Fibroblast of skin of left biceps (primary cell): ENCODE data around the gene OMP.

Experiments used
- DNase-seq, 2 experiments: peaks; one replicate each; pipeline ENCODE4 v3.0.0-alpha.2; 2013; ENCODE audit warnings: low read depth in 2 of 2

OMP gene

DNA sequence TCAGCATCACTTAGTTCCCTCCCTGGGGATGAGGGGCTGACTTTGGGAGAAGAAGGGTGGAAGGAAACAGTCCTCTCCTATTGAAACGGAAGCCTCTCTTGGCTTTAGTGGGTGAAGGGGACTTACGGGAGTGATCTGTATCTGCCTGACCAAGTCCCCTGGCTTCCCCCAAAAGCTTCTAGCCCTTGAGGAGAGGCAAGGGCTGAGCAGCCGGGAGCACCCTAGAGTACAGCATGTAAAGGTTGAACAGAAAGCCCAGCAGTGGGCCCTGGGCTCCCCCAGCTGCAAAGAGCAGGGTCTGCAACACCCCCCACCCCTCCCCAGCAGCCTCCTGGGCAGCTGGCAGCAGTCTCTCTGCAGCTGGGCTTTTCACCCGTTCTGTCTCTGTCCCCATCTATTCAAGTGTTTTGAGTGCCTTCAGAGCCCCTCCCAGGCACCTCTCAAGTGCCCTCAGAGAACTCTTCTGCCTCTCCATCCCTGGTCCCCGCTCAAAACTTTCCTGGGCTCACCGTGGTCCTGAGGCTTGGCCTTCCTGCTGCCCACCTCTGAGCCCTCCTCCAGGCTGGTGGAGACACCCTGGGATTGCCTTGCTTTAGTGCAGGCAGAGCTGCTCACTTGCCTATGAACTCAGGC lies 33.2 kb upstream of the OMP start:
- no peak for DNase-seq

DNA sequence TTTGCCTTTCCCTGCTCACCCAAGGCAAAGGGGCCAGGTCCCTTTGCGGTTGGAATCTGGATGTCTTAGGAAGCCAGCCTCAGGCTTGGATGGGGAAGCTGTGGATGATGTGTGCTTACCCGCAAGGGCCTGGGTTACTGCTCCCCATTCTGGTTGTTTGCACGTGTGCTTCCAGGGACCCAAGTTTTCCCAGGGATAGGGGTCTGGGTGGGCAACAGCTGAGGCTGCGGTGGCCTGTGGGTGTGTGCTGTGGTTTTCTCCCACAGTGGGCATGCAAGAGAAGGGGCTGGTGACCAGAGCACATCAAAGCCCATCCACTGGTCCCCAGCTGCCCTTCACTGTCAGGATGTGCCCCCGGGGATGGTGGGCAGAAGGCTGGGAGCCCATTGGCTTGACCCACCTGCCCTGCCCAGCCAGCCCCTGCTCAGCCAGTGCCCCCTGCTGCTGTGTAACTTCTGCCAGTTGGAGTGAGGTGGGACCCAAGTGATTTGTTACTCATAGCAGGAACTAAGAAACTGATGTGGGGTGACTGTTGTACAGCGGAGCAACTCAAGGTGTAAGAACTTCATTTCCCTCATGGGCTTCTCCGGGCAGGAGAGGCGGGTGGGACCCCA lies 32.6 kb upstream of the OMP start:
- no peak for DNase-seq

DNA sequence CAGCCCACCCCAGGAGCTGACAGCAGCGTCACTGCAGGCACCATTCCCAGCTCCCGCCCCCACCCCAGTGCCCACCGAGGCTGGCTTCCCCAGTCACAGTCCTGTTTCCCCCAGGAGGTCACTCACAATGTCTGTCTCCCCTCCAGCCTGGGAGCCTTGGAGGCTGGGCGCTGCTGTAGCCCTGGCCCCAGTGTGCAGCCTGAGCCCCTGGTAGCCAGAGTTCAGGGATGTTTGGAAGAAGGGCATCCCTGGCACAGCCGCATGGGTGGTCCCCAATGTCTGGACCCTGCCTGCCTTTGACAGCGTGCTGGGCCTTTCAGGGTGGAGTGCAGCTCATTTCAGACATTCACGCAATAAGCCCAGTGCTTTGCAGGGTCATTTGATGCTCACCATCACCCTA lies 31.6 kb upstream of the OMP start:
- no peak for DNase-seq

DNA sequence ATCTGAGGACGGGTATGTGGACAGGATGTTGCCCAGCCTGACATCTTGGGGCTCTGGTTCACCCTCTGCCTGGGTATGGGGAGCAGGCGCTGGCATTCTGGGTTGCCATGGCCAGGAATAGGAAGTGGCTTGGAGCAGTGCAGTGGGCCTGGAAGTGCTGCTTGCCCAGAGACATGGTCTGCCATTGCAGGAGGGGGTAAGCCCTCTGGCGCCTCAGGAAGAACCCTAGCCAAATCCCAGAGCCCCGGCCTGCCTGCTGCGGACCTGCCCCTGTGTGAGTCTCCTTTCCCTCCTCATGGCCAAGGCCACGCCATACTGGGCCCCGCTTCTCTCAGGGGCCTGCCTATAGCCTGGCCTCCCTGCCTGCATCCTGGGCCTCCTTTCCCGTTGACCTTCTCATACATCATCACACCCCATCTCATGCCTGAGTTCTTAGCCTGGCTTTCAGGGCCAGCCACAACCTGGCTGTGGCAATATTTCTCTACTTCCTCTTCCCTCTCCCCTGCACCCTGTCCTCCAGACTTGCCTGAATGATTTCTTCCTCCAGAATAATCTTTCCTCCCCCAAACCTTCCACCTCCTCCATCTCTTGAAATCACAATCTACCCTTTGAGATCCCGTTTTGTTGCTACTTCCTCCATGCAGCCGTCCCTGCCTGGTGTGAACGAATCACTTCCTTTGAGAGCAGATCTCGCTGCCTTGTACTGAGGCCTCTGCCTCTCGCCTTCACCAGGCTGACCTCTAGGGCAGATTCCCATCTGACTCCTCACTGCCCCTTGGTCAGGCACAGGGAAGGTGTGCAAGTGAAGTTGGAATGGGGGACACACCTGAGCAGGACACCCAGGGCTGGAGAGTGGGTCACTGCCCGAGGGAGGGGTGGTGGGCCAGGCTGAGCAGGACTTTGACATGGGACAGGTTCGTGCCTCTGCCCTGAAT lies 30.7 kb upstream of the OMP start:
- no peak for DNase-seq

DNA sequence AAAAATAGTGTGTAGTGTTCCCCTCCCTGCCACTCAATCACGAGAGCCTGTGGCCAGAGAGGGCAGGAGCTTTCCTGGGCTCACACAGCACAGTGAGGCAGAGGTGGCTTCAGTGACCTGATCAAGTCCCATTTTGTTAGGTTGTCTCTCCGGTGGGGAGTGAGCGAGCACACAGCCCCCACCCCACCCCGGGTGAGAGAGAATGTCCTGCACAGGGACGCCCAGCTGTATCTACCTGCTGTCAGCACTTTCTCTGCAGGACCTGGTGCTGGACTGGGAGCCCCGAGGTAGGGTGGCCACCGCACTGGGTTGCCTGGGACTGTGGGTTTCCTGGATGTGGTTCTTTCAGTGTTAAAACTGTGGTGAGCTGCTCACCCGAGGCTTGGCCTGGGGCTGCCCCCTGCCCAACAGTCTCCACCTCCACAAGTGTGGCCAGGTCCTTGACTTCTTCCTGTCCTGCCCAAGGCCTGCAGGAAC lies 29.8 kb upstream of the OMP start:
- no peak for DNase-seq

DNA sequence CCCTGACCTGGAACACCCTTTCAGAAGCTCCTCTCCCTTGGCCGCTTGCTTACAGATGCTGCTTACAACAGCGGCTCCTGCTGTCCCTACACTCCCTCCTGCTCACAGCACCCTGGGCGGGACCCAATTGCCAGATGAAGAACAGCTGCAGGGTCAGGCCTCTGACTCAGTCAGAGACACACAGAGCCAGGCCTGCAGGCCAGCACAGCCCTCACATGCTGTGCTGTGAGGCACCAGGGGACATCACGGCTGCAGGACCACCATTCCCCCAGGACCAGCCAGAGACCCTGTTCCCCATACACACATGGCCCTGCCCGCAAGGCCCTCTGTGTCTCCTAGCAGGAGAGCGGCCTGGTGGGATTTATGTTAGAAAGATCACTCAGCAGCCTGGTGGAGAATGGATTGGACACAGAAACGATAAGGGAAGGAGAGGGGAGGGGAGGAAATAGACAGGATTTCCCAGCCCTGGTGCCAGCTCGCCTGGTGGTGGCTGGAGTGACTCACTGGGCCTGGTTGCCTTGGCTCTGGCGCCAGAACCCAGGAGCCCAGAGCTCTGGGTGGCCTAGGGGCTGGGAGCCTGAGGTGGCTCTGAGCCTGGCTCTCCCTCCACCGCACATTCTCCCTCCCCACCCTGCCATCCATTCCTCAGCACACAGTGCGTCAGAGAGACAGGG lies 29.2 kb upstream of the OMP start:
- peak; percentile 65 to 68 for DNase-seq

DNA sequence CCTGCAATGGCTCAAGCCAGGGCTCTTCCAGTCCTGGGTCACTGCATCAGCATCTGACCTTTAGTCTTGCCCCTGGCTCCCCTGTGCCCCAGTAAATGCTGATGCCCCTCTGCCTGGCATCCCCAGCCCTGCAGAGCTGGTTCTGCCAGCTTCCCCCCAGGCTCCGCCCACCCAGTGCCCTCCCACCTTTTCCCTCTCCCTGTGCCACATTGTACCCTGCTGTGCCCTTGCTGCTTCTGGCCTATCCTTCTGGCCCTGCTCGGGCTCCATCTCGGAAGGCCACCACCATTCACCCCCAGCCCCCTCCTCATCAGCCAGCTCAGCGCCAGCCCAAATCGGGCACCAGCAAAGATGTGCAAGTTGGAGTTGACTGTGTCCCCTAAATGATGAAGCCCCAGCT lies 28.4 kb upstream of the OMP start:
- no peak for DNase-seq

DNA sequence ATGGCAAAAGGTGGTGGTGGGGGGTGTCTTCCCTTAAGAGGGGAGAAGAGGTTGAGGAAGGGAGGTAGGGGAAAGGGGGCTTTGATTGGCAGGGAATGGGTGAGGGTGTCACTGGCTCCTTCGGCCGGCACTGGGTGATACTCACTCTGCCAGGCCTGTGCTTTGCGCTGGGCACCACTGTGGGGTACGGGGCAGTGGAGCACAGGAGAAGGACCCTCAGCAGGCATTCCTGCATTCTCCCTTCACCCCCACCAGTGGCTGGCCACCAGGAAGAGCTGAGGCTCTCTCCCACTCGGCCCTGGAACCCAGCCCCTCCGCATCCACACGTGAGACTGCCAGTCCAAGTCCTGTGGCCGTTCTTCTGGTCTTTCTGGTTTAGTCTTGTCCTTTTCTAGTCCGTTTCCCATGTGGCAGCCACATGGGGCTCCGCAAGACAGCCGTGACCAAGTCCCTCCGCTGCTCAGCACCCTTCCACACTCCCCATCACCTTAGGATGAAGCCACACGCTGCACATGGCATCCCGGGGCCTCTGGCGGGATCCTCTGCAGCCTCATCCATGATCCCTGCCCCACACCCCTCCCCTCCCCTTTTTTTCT lies 27.9 kb upstream of the OMP start:
- no peak for DNase-seq

DNA sequence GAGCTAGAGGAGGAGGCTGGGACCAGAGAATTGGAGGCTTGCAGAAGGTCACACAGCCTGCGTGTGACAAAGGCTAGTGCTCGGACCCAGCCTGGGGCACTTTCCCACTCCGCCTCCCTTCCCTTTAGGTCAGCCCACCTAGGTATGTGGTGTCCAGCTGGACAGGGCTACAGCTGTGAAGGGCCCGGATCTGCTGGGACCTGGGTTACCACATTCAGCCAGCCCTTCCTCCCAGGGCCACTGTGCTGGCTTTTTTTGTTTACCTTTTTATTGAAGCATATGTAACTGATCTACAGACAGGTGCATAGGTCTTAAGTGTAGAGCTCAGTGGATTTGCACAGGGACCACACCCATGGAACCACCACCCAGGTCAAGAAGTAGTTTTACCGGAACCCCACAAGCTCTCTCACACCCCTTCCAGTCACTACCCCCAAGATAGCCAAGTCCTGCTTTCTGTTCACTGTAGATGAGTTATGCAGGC lies 27.2 kb upstream of the OMP start:
- no peak for DNase-seq

DNA sequence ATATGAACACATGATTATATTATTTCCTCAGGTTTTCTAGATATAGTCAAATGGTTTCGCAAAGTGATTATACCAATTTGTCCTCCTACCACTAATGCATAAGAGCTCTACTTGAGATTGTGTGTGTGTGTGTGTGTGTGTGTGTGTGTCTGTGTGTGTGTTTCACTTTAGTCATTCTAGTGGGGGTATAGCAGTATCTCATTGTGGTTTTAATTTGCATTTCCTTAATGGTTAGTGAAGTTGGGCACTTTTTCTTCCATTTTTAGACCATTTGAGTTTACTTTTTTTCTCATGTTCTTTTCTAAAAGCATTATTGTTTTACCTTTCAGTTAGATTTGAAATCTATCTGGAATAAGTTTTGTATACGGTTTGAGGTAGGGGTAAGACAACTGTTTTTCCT lies 23.0 kb upstream of the OMP start:
- DNase-seq: no peak

DNA sequence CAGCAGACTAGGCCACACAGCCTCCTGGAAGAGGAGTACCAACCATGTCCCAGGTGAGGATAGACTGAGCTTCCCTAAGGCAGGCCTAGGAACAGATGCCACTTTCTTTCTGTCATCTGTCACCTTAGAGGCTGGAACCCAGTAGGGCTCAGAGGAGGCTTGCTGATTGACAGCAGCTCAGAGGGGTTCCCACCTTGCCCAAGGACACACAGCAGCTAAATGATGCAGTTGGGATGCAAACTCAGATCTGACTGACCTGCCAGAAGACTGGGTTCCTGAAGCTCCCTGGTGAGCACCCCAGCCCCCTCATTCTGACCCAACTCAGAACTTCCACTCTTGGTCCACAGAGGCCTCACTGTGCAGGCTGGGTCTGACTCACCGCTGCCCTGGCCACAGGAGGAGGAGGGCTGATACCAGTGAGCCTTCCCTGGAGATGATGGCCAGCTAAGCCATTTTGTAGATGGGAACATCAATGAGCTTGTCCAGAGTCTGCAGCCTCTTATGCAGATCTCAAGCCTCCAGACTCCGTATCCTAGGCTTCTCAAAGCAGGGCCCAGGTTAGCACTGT lies 21.9 kb upstream of the OMP start:
- DNase-seq: no peak

DNA sequence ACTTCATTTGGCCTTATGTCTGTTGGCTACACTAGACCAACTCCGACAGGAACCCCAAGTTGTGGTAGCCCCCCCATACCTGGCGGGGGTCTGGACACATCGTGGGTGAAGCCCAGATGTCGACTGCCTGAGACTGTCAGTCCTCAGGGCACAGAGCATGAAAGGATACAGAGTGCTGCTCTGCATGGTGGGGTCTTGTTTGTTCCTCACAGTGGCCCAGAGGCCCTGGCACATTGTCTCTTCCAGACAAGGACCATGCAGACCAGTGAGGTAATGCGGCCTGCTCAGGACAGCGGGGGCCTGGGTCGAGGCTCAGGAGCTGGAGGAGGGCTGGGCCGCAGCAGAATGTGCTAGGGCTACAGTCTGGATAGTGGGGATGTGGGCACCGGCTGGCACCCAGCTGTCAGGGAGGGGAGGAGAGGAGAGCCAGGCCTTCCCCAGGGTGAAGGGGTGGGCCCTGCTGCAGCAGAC lies 21.2 kb upstream of the OMP start:
- DNase-seq: no peak

DNA sequence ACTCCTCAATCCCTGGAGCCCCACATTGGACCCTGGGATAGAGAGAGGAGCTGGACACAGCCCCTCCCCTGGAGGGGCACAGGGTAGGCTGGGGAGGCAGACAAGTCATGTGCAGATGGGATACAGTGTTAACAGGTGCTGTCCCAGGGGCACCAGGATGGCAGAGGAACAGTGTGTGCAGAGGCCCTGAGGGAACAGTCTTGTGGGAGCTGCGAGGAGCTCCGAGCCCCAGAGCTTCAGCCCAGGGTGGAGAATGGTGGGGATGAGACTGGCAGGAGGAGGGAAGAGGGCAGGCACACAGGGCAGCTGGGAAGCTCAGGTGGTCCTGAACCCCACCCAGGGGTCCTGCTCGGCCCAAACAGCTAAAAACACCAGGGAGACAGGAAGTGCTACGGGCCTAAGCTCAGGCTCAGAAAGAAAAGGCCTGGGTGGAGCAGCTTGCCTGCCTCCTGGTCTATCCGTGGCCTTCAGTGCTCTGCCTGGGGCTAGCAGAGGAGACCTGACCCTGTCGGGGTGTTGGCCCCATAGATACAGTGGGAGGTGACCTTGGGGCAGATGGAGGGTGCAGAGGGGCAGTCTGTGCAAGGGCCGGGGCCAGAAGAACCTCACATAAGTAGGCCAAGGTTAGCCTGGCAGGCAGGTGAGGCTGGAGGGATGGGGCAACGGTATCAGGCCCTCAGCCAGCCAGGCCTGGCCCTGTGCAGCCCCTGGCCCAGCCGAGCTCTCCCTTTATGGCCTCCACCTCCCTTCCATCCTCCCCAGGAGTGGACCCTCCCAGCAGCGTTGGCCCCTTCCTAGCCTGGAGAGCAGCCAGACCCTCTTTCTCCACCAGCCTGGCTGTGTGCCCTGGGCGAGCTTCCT lies 20.4 kb upstream of the OMP start:
- no peak for DNase-seq

DNA sequence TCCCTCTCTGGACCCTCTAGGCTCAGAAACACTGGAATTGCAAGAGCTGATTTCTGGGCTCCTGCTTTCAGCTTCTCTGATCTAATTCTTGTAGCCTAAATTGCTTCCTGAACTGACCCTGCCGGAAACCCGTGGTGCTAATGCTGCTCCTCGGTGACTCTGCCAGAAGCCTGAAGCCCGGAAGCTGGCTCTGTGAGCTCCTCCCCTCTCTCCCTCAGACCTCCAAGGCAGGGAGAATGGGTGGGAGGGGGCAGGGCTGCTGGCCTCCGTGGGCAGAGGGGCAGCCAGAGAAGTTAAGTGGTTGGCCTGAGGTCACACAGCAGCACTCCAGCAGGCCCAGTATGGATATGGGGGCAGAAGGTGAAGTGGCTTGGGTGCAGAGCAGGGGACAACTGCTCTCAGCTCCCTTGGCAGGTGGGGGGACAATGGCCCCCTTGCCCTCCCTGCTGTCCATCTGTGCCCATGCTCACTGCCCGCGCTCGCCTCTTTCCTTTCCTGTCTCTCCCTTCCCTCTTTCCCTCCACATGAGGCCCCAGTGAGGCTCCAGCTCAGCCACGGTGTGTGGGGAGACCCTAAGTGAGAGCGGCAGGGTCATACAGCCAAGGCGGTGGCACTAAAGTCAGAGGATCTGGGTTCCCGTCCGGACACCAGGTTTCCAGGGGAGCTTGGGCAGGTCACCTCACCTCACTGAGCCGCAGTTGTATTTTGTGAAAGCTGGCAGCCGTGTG lies 19.6 kb upstream of the OMP start:
- peak in 1 of 2 experiments; percentile 2 for DNase-seq

DNA sequence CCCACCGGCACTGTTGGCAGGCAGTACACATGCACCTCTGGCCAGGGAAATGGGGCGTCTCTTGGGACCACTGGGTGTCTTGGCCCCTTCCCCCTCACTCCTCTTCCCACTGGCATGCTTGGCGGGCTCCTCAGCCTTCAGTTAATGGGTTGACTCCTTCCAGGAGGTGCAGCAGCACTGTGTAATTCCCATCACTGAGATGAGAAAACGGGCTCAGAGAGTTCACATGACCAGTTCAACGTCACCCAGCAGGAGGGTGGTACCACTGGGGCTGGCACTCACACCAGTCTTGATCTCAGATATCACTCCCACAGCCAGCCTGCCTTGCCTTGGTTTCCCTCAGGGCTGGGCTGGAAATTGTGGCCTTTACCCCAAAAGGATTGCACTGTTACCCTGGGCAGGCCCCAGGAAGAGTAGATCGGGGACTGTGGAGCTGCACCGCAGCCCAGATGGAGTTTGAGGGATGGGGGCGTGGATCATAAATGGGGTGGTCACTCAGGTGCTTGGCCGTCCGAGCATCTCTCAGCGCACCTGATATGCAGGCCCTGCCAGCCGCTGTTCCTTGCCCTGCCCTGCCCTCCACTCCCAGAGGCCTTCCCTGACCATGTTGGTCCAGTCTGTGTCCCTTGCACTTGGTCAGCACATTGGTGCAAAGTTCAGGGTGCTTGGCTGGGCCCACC lies 18.9 kb upstream of the OMP start:
- DNase-seq: no peak

DNA sequence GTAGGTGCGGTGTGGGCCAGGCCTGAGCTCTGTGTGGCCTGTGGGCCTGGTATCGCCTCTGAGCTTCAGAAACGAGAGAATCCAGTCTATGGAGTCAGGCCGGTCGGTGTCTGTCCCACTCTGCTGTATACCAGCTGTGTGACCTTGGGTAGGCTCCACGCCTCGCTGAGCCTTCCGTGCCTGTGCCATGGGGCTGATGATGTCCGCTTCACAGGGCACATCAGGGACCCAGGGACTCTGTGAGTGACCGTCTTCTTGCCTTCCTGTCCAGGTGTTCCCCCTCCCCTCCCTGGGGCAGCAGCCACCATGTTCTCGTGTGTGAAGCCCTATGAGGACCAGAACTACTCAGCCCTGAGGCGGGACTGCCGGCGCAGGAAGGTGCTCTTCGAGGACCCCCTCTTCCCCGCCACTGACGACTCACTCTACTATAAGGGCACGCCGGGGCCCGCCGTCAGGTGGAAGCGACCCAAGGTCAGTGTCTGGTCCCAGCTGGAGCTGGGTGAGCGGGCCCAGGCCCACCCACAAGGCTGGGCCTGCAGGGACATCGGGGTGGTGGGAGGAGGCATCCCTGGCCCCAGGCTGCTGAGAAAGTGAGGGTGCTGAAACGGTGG lies 18.0 kb upstream of the OMP start:
- DNase-seq: no peak

DNA sequence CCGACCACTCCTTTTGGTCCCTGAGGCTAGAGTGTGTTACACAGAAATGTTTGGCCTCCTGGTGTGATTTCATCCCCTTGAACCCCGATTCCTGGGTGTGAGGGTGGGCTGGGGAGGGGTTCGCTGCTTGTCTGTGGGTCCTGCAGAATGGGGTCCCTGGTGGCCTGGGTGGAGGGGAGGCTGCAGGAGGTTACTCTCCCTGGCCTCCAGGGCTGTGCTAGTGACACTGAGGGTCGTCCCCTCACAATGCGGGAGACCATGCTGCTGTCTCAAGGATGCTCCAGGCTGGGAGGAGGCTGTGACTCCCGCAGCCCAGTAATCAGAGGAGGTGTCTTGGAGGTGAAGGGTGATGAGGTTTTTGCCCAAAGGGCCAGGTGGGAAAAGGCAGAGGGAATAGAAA lies 17.0 kb upstream of the OMP start:
- no peak for DNase-seq
